ENCODE results near the gene NOS1AP.

Gene NOS1AP

DNA sequence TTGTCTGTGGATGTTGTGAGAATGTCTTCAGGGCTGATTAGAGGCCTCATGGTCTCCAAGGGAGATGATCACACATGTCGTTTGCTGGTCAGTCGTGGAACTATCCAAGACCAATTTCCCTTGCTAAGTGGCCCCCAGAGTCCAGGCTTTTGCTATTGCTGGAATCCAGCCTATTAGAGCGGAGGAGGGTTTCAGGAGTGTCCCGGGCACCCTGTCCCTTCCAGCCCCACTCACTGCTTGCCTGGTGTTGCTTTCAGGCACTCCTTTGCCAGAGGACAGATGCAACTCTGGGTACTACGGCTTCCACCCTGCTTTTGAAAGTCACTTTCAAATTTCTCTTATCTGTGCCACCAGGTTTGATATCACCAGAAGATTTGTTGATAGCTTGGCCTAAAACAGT is 149.1 kb downstream of the NOS1AP start:
- no peak for DNase-seq (ENCODE audit: low read depth, low spot score)

- no peak for DNase-seq (ENCODE audit: low read depth, low spot score)
Observed at GRCh38 chr1:162218975-162219374, 149.5 kb downstream of the NOS1AP start.

DNA sequence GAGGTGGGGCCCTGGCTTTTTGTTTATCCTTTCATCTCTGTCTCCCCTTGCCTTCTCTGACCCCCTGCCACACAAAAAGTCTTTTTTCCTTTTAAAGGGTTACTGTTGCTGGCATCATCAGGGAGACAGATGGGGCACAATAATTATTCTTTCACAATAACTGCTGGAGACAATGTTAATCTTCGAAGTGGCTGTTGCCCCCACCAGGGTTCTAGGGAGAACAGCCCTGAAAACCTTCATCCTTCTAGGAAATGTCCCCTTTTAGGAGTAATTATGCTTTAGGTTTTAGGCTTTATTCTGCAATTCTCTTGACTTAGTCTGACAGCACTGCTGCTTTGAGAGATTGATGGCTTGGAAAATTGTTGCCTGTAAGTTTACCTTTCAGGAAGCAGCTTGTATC is 150.0 kb downstream of the NOS1AP start:
- no peak for DNase-seq (ENCODE audit: low read depth, low spot score)

- no peak for DNase-seq (ENCODE audit: low read depth, low spot score)
Observed at GRCh38 chr1:162220009-162220539, 150.6 kb downstream of the NOS1AP start.

DNA sequence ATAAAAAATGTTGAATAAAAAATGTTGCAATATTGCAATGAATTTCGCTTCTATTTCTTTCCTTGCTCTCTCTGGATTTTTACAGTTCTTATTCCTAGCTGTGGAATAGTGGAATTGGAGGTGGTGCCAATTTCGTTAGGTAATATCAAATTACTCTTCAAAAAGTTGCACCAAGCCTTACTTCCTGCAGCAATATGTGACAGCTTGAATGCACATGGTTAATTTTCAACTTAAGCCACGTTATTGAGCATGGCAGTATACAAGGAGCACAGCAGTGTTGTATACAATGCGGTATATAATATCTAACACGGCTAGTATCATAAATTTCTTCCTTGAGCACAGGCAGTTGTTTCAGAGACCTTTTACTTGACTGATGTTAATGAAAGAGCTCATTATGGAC is 152.5 kb downstream of the NOS1AP start:
- no peak for DNase-seq (ENCODE audit: low read depth, low spot score)

DNA sequence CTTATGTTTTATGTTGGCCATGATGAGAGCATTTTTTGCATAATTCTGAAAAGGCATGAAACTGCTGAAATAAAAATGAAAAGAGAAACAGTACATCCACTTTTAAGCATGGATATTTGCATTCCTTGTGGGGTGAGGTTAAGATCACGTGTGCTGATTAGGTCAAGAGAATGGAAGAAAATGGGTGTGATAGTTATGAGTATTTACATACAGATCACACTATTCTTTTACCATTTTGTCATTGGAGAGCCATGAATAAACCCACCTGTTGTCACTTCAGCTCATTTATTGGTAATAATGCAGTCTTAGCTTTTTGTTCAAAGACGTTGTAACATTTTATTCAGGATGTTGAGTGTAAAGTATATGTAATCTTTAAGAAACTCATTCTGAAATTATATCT is 153.2 kb downstream of the NOS1AP start:
- no peak for DNase-seq (ENCODE audit: low read depth, low spot score)

GRCh38 chr1:162223488-162223887 is 154.0 kb downstream of the NOS1AP start:
- no peak for DNase-seq (ENCODE audit: low read depth, low spot score)

DNA sequence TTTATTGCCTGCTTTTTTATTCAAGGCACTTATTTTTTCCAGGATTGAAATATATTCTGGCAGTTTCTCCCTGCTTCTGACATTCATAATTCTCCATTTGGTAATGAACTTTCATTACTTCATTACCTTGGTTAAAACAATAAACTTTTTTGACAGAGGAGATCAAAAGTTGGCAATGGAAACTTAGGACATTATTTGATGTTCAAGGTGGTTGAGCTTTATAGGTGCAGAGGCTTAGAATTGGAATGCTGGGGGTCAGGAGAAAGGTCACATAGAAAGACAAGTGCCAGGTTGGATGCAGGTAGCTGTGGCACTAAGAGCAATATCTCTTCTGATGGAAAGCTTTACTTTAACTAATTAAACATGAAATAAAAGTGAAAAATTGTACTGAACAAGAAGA is 154.8 kb downstream of the NOS1AP start:
- no peak for DNase-seq (ENCODE audit: low read depth, low spot score)

DNA sequence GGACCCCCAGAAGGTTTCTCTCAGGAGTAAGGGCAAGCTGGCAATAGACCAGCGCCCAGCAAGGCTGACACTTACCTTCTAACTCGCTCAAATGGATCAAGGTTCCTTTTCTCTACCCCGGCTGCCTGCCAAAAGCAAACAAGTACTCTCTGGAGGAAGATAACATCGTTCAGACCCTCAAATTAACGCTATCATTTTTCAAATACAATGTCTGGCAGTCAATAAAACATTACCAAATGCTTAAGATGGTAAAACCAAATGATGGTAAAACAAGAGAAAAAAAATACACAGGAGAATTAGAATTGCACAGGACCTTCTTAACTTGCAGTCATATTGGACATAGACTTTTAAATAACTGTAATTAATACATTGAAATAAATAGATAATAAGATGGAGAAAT is 159.1 kb downstream of the NOS1AP start:
- DNase-seq (ENCODE audit: low read depth, low spot score) = no peak

- DNase-seq (ENCODE audit: low read depth, low spot score) = no peak
Observed at GRCh38 chr1:162229549-162229948, 160.1 kb downstream of the NOS1AP start.

DNA sequence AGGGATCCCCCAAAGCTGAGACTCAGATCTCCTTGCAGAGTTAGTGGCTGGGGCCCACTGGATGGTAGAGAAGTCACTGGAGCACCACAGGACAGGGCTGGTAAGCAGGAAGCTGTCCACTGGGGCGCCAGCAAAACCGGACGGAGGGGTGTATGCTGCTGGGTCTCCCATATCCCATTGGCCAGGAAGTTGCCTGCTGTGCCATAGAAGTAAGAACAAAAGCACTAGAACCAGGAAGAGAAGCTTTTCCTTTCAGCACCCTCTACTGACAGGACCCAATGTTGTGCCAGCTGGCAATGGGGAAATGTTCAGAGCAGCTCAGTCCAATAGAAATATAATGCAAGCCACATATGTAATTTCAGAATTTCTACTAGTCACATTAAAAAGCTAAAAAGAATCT is 160.6 kb downstream of the NOS1AP start:
- DNase-seq (ENCODE audit: low read depth, low spot score) = peak; percentile 66

- DNase-seq (ENCODE audit: low read depth, low spot score) = no peak
Observed at GRCh38 chr1:162230517-162230916, 161.0 kb downstream of the NOS1AP start.

GRCh38 chr1:162232034-162232711 is 162.7 kb downstream of the NOS1AP start:
- DNase-seq (ENCODE audit: low read depth, low spot score) = no peak

GRCh38 chr1:162233066-162233465 is 163.6 kb downstream of the NOS1AP start:
- no peak for DNase-seq (ENCODE audit: low read depth, low spot score)

GRCh38 chr1:162233937-162234336 is 164.4 kb downstream of the NOS1AP start:
- DNase-seq (ENCODE audit: low read depth, low spot score) = no peak

GRCh38 chr1:162234571-162234970 is 165.1 kb downstream of the NOS1AP start:
- no peak for DNase-seq (ENCODE audit: low read depth, low spot score)

DNA sequence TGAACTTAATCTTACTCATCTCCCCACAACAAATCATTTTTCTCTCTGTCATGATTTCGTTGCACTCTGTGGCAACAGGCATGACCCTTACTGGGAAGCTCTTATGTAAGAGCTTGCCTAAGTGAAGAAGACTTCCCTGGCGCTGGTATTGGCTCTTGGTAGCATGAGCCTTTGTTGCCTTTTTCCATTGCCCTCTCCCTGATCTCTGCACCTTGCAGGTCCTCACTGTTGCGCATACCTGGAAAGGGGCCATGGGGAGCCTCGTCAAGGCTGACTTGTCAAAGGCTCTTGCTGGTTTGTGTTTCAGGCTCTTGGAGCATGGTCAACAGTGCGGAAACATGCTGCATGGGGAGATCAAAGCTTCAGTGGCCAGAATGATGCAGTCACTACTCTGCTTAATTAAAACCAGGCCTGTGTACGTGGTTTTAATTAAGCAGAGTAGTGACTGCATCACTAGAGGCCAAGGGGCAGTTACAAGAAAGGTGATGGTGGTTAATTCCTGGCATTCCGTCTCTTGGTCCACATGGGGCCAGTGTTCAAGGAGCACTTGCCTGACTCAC is 165.8 kb downstream of the NOS1AP start:
- DNase-seq (ENCODE audit: low read depth, low spot score) = no peak

DNA sequence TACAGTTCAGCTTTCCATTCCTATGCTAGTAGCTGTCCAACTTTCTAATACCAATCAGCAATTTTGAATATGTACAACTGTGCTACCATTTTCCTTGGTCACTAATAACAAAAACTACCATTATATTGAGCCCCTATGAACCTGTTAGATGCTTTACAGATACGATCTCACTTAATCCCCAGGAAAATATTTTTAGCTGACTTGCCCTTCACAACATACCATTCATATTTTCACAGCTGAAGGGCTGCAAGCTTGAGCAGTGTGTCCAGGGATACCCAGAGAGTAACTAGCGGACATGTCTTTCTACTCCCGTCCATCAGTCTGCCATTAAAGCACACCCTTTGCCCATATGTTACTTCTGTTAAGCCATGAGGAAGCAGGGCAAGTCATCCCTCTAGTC is 166.7 kb downstream of the NOS1AP start:
- no peak for DNase-seq (ENCODE audit: low read depth, low spot score)

DNA sequence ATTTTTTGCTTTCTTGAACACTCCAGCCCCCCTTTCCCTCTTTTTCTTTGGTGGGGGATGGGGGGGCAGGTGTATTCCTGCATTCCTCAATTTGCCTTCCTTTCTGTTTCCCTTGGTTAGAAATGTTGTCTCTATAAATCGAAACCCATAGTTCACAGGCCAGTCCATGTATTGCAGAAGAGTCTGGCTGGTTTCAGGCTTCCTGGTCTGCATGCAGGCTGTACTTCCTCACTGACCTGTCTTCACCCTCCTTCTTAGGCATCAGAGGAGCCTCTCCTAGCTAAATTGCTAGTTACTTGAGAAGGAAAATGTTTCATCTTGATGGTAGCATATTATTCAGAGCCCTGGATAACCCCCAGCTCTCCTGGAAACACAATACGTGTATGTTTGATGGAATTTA is 167.1 kb downstream of the NOS1AP start:
- no peak for DNase-seq (ENCODE audit: low read depth, low spot score)

GRCh38 chr1:162240577-162240976 is 171.1 kb downstream of the NOS1AP start:
- DNase-seq (ENCODE audit: low read depth, low spot score) = no peak

- DNase-seq (ENCODE audit: low read depth, low spot score) = no peak
Observed at GRCh38 chr1:162242804-162243203, 173.3 kb downstream of the NOS1AP start.

DNA sequence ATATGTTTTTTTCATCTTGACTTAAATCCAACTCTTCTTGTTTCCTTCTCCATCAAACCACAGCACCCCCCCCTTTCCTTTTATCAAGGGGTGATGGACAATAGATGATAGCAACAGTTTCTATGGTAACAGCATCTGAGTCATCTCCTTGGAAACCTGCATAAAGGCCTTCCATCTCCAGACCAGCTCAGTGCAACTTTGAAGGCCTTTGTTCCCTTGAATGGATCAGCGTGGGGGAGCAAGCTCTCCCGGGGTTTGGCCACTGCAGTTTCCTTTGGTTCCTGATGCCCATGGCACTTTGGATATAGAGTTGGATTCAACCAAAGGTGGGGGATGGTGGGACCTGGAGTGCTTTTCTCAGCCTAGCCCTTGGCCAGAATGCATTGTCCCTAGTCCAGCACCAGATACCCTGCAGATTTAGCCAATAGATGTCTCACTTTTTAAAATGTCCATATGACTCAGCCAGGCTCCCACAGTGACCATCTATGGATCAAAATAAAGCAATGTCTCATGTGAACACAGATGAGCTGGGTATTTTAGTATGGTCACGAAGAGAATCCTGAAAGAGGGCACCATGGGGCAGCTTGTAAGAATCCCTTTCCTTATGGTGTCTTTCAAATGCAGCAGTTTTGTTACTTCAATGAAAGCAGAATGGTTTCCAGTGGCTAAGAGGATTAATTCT is 179.5 kb downstream of the NOS1AP start:
- peak; percentile 73 for DNase-seq (ENCODE audit: low read depth, low spot score)
